IMR-90 (cell line): ENCODE data around the gene POU2AF2.

Experiments used
- BHLHE40 ChIP-seq: fragments of 150-350 bp; IDR thresholded peaks from 2 replicates; pipeline ENCODE4 v1.6.1; 2016; ENCODE audit warnings: mild to moderate bottlenecking, low read depth, low read length
- CEBPB ChIP-seq: IDR thresholded peaks from 2 replicates; pipeline ENCODE4 v1.6.1; 2012; ENCODE audit warnings: low read depth, low read length, improper control_type of control experiment
- CHD1 ChIP-seq: IDR thresholded peaks from 2 replicates; pipeline ENCODE4 v1.6.1; 2012; ENCODE audit warnings: low read depth, low read length, improper control_type of control experiment
- FOS ChIP-seq: fragments of 150-350 bp; IDR thresholded peaks from 2 replicates; pipeline ENCODE4 v1.6.1; 2016; ENCODE audit warnings: low read depth, low read length
- MAFK ChIP-seq: IDR thresholded peaks from 2 replicates; pipeline ENCODE4 v1.6.1; 2012; ENCODE audit warnings: low read depth, low read length, improper control_type of control experiment
- MAZ ChIP-seq: IDR thresholded peaks from 2 replicates; pipeline ENCODE4 v1.6.1; 2012; ENCODE audit warnings: low read depth, mild to moderate bottlenecking, low read length, improper control_type of control experiment, moderate library complexity, borderline replicate concordance
- MXI1 ChIP-seq: IDR thresholded peaks from 2 replicates; pipeline ENCODE4 v1.6.1; 2012; ENCODE audit warnings: low read depth, mild to moderate bottlenecking, low read length, moderate library complexity, borderline replicate concordance
- NFE2L2 ChIP-seq: fragments of 150-350 bp; IDR thresholded peaks from 2 replicates; pipeline ENCODE4 v1.6.1; 2016; ENCODE audit warnings: low read depth, mild to moderate bottlenecking, low read length
- POLR2A ChIP-seq: IDR thresholded peaks from 2 replicates; pipeline ENCODE4 v1.6.1; 2012; ENCODE audit warnings: mild to moderate bottlenecking, low read depth, low read length
- RAD21 ChIP-seq: IDR thresholded peaks from 2 replicates; pipeline ENCODE4 v1.6.1; 2012; ENCODE audit warnings: low read length, improper control_type of control experiment
- RFX5 ChIP-seq: IDR thresholded peaks from 2 replicates; pipeline ENCODE4 v1.8.0; 2012; ENCODE audit warnings: low read depth, mild to moderate bottlenecking, low read length, moderate library complexity
- SMC3 ChIP-seq: fragments of 150-350 bp; IDR thresholded peaks from 2 replicates; pipeline ENCODE4 v1.6.1; 2016; ENCODE audit warnings: low read depth, mild to moderate bottlenecking, antibody characterized with exemption, low read length, moderate library complexity
- USF2 ChIP-seq: fragments of 150-350 bp; IDR thresholded peaks from 2 replicates; pipeline ENCODE4 v1.6.1; 2017; ENCODE audit warnings: mild to moderate bottlenecking, antibody characterized with exemption, low read length, low read depth
- TF ChIP-seq, protein P1 (sequence below): conservative IDR thresholded peaks from 2 replicates; pipeline ENCODE4 v1.5.1; 2012; ENCODE audit warnings: mild to moderate bottlenecking, low read depth, low read length, improper control_type of control experiment

DNA sequence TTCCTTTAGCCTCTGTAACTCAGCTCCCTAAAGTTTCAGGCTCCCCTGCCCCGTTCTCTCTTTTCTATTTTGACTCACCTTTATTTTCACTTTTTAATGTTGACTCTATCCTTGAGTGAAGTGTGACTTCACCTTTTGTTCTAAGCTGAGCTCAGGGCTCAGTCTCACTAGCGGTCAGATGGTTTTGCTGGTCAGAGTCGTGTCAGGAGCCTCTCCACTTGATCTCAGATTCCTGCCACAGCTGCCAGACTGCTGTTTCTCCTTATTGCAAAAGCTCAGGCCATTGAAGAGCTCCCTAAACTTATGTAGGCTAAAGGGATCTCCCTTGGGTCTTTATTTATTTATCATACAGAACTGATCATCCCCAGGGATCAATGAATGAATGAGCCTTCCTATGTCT lies 13.7 kb upstream of the POU2AF2 start:
- TF ChIP-seq RFX5 (no peak), MAZ (no peak), NFE2L2 (no peak), POLR2A (no peak), RAD21 (no peak), FOS (no peak), SMC3 (no peak), CEBPB (no peak), MXI1 (no peak), USF2 (no peak), BHLHE40 (no peak), MAFK (no peak), CHD1 (no peak)
- TF ChIP-seq, protein P1, sequence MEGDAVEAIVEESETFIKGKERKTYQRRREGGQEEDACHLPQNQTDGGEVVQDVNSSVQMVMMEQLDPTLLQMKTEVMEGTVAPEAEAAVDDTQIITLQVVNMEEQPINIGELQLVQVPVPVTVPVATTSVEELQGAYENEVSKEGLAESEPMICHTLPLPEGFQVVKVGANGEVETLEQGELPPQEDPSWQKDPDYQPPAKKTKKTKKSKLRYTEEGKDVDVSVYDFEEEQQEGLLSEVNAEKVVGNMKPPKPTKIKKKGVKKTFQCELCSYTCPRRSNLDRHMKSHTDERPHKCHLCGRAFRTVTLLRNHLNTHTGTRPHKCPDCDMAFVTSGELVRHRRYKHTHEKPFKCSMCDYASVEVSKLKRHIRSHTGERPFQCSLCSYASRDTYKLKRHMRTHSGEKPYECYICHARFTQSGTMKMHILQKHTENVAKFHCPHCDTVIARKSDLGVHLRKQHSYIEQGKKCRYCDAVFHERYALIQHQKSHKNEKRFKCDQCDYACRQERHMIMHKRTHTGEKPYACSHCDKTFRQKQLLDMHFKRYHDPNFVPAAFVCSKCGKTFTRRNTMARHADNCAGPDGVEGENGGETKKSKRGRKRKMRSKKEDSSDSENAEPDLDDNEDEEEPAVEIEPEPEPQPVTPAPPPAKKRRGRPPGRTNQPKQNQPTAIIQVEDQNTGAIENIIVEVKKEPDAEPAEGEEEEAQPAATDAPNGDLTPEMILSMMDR, result no peak
